GM19452 (cell line): ENCODE measurements around the gene EYS.

Experiments
- ATAC-seq: cut with Tn5 transposase; IDR thresholded peaks from one replicate; pipeline ENCODE4 v1.9.1; 2021; ENCODE audit not compliant: unreplicated experiment

The EYS gene

DNA sequence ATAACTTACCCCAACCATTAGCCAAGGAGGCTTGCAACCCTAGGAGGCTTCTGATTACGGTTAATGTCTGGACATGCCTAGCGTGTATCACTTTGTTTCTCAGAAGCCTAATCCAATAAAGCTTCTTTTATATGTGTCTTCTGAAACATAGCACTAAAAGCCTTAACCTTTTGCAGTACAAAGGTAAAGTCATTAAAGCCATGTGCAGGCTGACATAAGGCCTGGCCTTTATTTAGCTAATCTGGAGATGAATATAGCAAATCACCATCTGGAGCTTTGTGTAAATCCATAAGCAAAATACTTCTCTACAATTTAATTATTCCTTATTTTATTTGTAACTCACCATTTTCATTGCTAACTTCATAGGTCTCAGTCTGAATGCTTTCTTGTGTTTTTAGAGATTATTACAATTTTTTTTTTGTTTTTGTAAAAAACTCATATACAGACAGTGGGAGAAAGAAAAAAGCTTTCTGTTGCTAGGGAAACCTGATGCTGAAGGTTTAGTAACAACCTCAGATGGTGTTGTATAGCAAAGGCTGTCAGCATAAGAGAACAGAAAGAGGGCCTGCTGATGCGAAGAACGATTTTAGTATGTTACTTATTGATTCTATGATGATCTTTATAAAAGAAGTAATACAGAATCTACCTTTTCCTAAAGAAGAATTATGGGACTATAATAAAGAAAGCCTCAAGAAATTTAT, at the start of gene EYS:
TSS of gene EYS (minus strand) at position 101 of the 701 bp plus-strand sequence. CDS start 211,816 bp downstream, outside the sequence.
- no peak for ATAC-seq

DNA sequence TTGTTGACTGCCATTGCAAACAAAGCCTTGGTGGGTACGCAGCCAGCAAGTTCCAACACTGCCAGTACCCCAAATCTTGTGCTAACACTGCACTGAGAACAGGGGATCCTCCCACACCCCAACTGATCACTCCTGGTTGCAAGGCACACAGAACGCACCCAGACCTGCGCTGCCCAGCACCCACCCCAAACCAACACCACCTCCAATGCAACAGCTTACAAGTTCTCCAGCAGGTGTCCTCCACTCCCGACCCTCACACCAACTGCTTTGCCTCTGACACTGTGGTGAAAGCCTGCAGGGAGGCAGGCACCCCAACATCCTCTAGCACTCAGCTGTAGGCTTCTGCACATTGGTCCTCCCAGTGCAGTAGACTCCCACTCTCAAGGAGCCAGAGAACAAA, 39.3 kb upstream of the EYS start:
- ATAC-seq: no peak

DNA sequence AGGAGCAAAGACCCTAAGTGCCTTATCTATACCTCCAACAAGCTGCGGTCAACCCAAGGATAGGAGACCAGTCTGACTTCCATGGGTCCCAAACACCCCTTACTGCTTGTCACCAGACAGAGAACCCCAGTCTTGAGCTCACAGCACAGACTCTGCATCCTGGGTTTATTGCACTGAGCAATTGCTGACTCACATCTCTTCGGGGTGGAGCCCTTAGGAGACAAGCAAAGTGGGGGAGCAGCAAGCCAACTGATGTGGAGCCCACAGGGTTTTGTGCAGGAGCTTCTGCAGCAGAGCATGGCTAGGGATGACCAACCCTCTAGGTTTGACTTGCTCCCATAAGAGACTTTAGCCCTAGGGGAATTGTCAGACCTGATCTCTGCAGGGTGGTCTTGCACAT, 38.6 kb upstream of the EYS start:
- no peak for ATAC-seq

DNA sequence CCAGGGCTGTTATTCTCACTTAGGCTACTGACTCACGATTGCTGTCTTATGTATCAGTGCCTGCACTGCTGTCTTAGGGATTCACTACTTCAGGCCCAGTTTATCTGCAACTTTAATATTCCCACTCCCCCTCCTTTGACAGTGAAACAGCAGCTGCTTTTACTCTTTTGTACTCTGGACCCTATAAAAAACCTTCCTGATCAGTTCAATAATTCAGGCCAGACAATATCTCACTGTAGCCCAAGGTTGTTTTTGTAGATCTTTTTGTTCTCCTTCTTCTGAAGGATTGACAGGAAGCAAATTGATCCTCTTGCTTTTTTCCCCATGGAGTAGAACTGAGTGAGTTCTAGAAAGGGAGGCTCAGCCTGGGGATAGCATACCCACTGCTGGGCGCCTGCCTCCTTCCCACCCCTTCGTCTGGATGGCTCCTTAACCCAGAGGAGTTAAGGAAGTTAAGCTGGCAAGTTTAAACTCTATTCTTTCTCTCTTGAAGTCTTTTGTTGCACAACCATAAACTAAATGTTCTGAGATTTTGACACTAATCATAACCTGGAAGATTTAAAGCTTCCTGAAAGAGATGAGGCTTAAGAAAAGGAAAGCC, 22.0 kb upstream of the EYS start:
- no peak for ATAC-seq

GRCh38 chr6:65719101-65719500, 12.1 kb upstream of the EYS start:
- ATAC-seq: no peak

- no peak for ATAC-seq
These were observed 4.5 kb upstream of the EYS start for GRCh38 chr6:65711531-65711930.

GRCh38 chr6:65709099-65709830, 2.2 kb upstream of the EYS start:
- no peak for ATAC-seq

- no peak for ATAC-seq
These were observed 1.1 kb upstream of the EYS start for GRCh38 chr6:65708162-65708561.

DNA sequence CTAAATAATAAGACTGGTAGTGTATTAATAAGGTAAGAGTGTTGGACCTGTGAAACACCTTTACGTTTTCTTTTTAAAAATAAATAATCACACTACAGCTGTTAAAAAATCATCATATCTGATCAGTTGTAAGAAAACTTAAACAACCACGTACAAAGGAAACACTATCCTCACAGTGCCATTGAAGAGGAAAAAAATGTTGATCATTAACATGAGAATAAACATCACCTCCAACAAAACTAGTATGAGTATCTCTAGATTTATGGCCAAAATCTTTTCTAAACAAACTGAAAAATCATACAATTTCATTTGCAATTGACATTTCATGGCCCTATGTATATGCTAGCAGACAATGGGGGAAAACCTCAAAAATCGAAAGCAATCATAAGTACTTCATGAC, 590 bp downstream of the EYS start:
- no peak for ATAC-seq

DNA sequence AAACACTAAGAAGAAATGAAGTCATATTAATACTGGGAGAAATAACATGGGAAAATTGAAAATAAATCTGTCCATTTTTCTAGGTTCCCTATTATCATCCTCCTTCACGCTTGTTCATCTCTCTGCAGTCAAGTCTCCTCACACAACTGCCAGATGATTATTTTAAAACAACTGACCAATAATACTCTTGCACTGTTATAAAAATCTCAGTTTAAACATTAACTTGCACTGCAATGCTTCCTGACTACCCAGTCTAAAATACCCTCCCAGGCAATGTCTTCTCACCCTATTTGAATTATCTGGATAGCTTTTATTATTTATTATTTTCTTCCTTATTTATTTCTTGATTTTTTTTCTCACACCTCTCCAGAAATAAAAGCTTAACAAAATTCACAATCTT, 5.7 kb downstream of the EYS start:
- no peak for ATAC-seq

GRCh38 chr6:65700561-65700960, 6.5 kb downstream of the EYS start:
- ATAC-seq: no peak

- no peak for ATAC-seq
These were observed 14.9 kb downstream of the EYS start for GRCh38 chr6:65692109-65692508.

DNA sequence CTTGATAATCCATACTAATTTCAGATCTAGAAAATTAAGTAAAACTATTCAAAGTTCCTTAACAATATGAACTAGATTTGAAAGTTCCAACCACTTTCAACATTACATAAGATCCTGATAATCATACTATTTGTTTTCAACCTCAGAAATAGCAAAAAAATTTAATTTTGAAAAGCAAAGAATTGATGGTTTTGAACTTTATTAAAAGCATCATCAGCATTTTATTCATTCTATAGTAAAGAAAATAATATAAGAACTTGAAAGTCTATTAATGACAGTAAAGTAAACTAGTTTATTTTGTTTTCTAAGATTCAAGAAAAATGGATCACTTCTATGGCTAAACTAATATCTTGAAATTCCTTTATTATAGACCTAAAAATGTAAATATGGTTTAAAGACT, 26.8 kb downstream of the EYS start:
- ATAC-seq: no peak

GRCh38 chr6:65671922-65672321, 35.1 kb downstream of the EYS start:
- ATAC-seq: no peak

DNA sequence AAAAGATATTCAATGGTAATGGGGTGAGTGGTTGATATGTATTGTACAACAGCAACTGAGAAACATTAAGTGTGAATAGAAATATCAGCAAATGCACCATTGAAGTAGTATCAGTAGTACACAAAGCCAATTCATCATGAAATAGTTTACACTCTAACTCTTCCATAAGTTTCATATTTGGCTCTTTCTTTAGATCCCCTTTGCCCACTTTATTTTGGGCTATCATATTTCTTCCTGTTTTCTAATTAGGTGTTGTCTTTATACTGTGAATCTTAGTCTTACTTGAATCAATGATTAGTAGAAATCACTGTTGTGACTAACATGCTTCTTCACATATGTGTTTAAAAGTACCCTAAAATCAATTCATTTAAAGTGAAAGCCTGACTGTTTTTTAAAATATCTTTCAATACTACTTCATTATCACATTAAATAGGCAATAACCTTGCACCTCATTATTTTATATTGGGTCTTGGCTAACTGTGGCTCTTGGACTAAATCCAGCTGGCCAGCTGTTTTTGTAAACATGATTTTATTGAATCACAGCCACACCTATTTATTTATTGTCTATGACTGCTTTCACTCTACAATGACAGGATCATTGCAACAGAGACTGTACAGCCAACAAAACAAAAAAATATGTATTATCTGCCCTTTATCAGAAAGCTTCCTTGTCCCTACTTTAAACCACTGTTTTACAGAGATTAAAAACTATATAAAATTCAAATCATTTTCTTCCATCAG, 38.9 kb downstream of the EYS start:
- no peak for ATAC-seq

- ATAC-seq: no peak
These were observed 56.9 kb downstream of the EYS start for GRCh38 chr6:65650086-65650485.

- ATAC-seq: no peak
These were observed 57.6 kb downstream of the EYS start for GRCh38 chr6:65649392-65649791.

- ATAC-seq: no peak
These were observed 60.5 kb downstream of the EYS start for GRCh38 chr6:65646544-65646943.

GRCh38 chr6:65642776-65643175, 64.2 kb downstream of the EYS start:
- no peak for ATAC-seq

DNA sequence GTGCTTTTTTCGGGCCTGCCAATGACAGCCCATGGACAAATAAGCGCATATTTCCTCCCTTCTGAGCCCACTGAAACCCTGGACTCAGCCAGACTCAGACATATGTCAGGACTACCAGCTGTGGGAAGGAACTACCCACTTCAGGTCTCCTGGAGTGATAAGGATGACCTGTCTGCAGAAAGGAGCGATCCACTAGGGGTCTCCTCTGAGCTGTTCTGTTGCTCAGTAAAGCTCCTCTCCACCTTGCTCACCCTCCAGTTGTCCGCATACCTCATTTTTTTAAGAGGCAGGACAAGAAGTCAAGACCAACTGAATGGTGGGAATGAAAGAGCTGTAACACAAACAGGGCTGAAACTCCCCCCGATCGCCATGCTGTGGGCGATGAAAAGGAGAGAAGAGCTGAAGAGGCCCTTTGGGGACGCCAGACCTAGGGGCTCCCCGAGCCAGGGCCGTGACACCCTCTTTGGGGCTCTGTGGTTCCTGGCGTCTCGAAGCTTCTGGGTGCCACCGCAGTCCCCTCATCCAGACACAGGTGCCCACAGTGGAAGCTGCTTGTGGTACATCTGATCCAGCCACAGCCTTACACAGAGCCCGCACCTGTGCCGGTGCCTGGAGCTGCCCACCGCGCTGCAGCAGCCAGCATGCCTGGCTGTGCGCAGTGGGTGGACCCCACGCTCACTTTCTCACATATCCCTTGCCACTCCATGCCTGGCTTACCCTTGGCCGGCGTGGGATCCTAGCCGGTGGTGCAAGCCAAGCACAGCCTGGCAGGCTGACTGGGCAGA, 68.8 kb downstream of the EYS start:
- ATAC-seq: no peak
